Hepatocyte (in vitro differentiated cells): ENCODE data around the gene TEX38. TPM values are rescaled to one million over a fixed set of nuclear protein-coding genes. Genes with fewer than 3 reads are reported as not detected.

Experiments
- DNase-seq: peaks from one replicate; pipeline ENCODE4 v3.0.0-alpha.2; 2016; ENCODE audit warnings: low spot score
- H2AFZ ChIP-seq: fragments of 200-600 bp; sonication (generic); 2 replicates; pipeline ENCODE4 v1.6.0; 2016; ENCODE audit warnings: antibody characterized with exemption, mild to moderate bottlenecking
- H3K27ac ChIP-seq: fragments of 200-600 bp; sonication (generic); 2 replicates; pipeline ENCODE4 v1.5.1; 2016; ENCODE audit warnings: mild to moderate bottlenecking
- H3K27me3 ChIP-seq: fragments of 200-600 bp; sonication (generic); 2 replicates; pipeline ENCODE4 v1.6.1; 2016
- H3K36me3 ChIP-seq: fragments of 200-600 bp; sonication (generic); replicated peaks from 2 replicates; pipeline ENCODE4 v1.5.1; 2016; ENCODE audit warnings: low read depth; ENCODE audit not compliant: insufficient read depth
- H3K4me1 ChIP-seq: fragments of 200-600 bp; sonication (generic); 2 replicates; pipeline ENCODE4 v1.5.1; 2016; ENCODE audit warnings: mild to moderate bottlenecking, moderate library complexity; ENCODE audit not compliant: insufficient read depth
- H3K4me2 ChIP-seq: fragments of 200-600 bp; sonication (generic); 2 replicates; pipeline ENCODE4 v1.6.0; 2016
- H3K4me3 ChIP-seq: fragments of 200-600 bp; sonication (generic); 2 replicates; pipeline ENCODE4 v1.5.1; 2016; ENCODE audit warnings: mild to moderate bottlenecking
- H3K79me2 ChIP-seq: fragments of 200-600 bp; sonication (generic); 2 replicates; pipeline ENCODE4 v1.6.0; 2017; ENCODE audit warnings: mild to moderate bottlenecking
- H3K9me2 ChIP-seq: fragments of 200-600 bp; sonication (generic); replicated peaks from 2 replicates; pipeline ENCODE4 v1.6.0; 2017; ENCODE audit warnings: mild to moderate bottlenecking; ENCODE audit not compliant: insufficient read depth
- H3K9me3 ChIP-seq: fragments of 200-600 bp; sonication (generic); 2 replicates; pipeline ENCODE4 v1.5.1; 2016; ENCODE audit warnings: low read depth, mild to moderate bottlenecking
- H4K20me1 ChIP-seq: fragments of 200-600 bp; sonication (generic); 2 replicates; pipeline ENCODE4 v1.6.0; 2016; ENCODE audit warnings: mild to moderate bottlenecking; ENCODE audit not compliant: insufficient read depth, poor library complexity, severe bottlenecking
- EZH2 ChIP-seq: fragments of 200-600 bp; sonication (generic); IDR thresholded peaks from 2 replicates; pipeline ENCODE4 v1.6.1; 2016; ENCODE audit warnings: antibody characterized with exemption, mild to moderate bottlenecking, borderline replicate concordance
- EZH2phosphoT487 ChIP-seq: fragments of 200-600 bp; sonication (generic); IDR thresholded peaks from one replicate; pipeline ENCODE4 v1.6.1; 2018; ENCODE audit warnings: antibody characterized with exemption, mild to moderate bottlenecking, low read depth, moderate library complexity; ENCODE audit not compliant: unreplicated experiment, severe bottlenecking
- WGBS: methylation state at CpG from one replicate; pipeline ENCODE4 v1.1.6; 2016; ENCODE audit warnings: low lambda C conversion rate; ENCODE audit errors: missing lambda C conversion rate; 5-methylcytosine and 5-hydroxymethylcytosine counted together
- polyA plus RNA-seq: library from polyadenylated mRNA; unstranded; fragments of >200 nt; fragmentation: Nextera tagmentation; extraction: Ambion mirVana; gene quantifications from 2 replicates; pipeline ENCODE4 v1.2.1, GENCODE V29; 2016
- total RNA-seq: library from RNA; depleted of rRNA; stranded (reverse); fragments of >200 nt; gene quantifications from 2 replicates; pipeline ENCODE4 v1.2.3, GENCODE V29; 2014
- TF ChIP-seq, protein P1 (sequence below): fragments of 200-600 bp; sonication (generic); IDR thresholded peaks from 2 replicates; pipeline ENCODE4 v1.5.1; 2016; ENCODE audit warnings: antibody characterized with exemption, mild to moderate bottlenecking; ENCODE audit not compliant: poor library complexity

The TEX38 gene
- total and polyA plus RNA-seq, 2 experiments from 2014 or later = 0.27 TPM; not detected in 1

GRCh38 chr1:46714976-46715375, 43.3 kb downstream of the TEX38 start:
- WGBS = 78% methylated on average over 3 of the region's 3 CpGs

GRCh38 chr1:46717654-46718053, 46.0 kb downstream of the TEX38 start:
- no peaks in the 10 kb centered on the region for H3K9me2 ChIP-seq
- WGBS = 76% methylated on average over 9 of the region's 9 CpGs
- peaks cover 33% of the 10 kb centered on the region for H3K79me2 ChIP-seq
- H2AFZ ChIP-seq = no peak overlapping the region
- peaks cover 20% of the 10 kb centered on the region for H3K4me1 ChIP-seq
- H3K9me3 ChIP-seq = no peaks in the 10 kb centered on the region
- peak overlapping the region; percentile 99 for H3K4me3 ChIP-seq
- peaks cover 17% of the 10 kb centered on the region for H4K20me1 ChIP-seq
- H3K4me2 ChIP-seq = peak overlapping the region; percentile 98
- H3K27ac ChIP-seq = no peak overlapping the region
- H3K27me3 ChIP-seq = no peaks in the 10 kb centered on the region
- no peak for TF ChIP-seq EZH2phosphoT487
- TF ChIP-seq, protein P1, sequence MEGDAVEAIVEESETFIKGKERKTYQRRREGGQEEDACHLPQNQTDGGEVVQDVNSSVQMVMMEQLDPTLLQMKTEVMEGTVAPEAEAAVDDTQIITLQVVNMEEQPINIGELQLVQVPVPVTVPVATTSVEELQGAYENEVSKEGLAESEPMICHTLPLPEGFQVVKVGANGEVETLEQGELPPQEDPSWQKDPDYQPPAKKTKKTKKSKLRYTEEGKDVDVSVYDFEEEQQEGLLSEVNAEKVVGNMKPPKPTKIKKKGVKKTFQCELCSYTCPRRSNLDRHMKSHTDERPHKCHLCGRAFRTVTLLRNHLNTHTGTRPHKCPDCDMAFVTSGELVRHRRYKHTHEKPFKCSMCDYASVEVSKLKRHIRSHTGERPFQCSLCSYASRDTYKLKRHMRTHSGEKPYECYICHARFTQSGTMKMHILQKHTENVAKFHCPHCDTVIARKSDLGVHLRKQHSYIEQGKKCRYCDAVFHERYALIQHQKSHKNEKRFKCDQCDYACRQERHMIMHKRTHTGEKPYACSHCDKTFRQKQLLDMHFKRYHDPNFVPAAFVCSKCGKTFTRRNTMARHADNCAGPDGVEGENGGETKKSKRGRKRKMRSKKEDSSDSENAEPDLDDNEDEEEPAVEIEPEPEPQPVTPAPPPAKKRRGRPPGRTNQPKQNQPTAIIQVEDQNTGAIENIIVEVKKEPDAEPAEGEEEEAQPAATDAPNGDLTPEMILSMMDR = no peak
- TF ChIP-seq EZH2 = no peak
- no peaks in the 10 kb centered on the region for H3K36me3 ChIP-seq
- no peak for DNase-seq

More at GRCh38 chr1:46714976-46715375, 43.3 kb downstream of the TEX38 start:
- Histone ChIP-seq H3K27ac (no peak overlapping the region), H3K4me2 (no peak overlapping the region), H3K36me3 (no peaks in the 10 kb centered on the region), H3K4me1 (peaks cover 20% of the 10 kb centered on the region), H2AFZ (no peak overlapping the region), H3K9me2 (no peaks in the 10 kb centered on the region), H4K20me1 (peaks cover 17% of the 10 kb centered on the region), H3K4me3 (no peak overlapping the region), H3K79me2 (peaks cover 44% of the 10 kb centered on the region), H3K9me3 (no peaks in the 10 kb centered on the region), H3K27me3 (no peaks in the 10 kb centered on the region)
- TF ChIP-seq EZH2phosphoT487 (no peak), EZH2 (no peak)
- no peak for DNase-seq

- no peak for DNase-seq
- Histone ChIP-seq H3K79me2 (peaks cover 27% of the 10 kb centered on the region), H2AFZ (peak overlapping the region; percentile 63), H3K27ac (peak overlapping the region; percentile 90), H3K27me3 (no peaks in the 10 kb centered on the region), H3K4me2 (peak overlapping the region; percentile 98), H3K9me2 (no peaks in the 10 kb centered on the region), H3K4me1 (peaks cover 20% of the 10 kb centered on the region), H3K36me3 (no peaks in the 10 kb centered on the region), H3K4me3 (peak overlapping the region; percentile 99), H4K20me1 (peaks cover 17% of the 10 kb centered on the region), H3K9me3 (no peaks in the 10 kb centered on the region)
- 4% methylated on average over 12 of the region's 12 CpGs for WGBS
- no peak for TF ChIP-seq EZH2phosphoT487
- TF ChIP-seq, protein P1 = no peak
- no peak for TF ChIP-seq EZH2
These were observed 46.7 kb downstream of the TEX38 start for GRCh38 chr1:46718340-46718726.

DNA sequence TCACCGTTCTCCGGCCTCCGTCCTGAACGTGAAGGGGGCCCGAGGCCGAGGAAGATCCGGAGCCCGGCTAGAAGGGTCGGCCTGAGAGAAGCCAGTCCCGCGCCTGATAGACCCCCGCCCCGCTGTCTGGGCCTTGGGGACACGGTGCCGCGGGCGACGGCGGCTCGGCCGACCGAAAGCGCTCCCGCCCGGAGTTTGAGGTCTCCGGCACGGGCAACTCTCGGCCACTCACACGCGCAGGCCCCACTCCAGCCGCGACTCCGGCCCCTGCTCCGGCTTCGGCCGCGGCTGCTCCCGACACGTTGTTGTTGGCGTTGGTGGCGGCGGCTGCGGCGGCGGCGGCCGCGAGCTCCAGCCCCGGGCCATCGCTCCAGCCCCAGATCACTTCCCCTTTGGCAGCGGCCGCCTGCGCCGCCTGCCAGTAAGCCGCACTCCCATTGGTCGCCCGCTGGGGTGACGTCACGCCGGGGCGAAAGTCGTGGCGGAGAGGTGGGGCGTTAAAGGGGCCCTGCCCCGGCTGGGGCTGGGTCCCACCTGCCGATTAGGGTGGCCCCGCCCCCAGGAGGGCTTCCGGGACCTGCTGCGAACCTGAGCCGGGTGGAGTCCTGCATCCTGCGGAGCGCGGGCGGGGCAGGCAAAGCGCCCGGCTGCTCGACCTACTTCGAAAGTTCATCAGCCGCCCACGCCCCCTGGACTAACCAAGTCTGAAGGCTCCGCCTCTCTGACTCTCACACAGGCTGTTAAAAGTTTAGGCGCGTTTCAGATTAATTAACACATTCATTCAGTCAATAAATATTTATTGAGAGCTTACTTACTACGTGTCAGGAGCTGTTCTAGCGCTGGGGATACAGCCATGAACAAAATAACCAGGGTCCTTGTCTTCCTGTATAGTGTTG, 47.3 kb downstream of the TEX38 start, which contains the start of gene EFCAB14:
Gene EFCAB14, minus strand, starts transcription at position 388 of the 896 bp plus-strand sequence. CDS start 1,027 bp downstream, outside the sequence.
- TF ChIP-seq, protein P1 = no peak
- TF ChIP-seq EZH2 (no peak), EZH2phosphoT487 (no peak)
- Histone ChIP-seq H3K4me1 (peaks cover 20% of the 10 kb centered on the region), H3K4me2 (peak within 1 kb of the TSS; percentile 98), H3K36me3 (no peaks in the 10 kb centered on the region), H3K79me2 (peaks cover 22% of the 10 kb centered on the region), H3K27ac (peak within 1 kb of the TSS; percentile 90), H3K27me3 (no peaks in the 10 kb centered on the region), H3K9me3 (no peaks in the 10 kb centered on the region), H4K20me1 (peaks cover 17% of the 10 kb centered on the region), H3K4me3 (peak within 1 kb of the TSS; percentile 99), H3K9me2 (no peaks in the 10 kb centered on the region), H2AFZ (peak within 1 kb of the TSS; percentile 70)
- WGBS = 2% methylated on average over 77 of the region's 85 CpGs
- peak; percentile 98 for DNase-seq
